Measurements from ENCODE around the gene PRM3. TPM values are rescaled to one million over a fixed set of nuclear protein-coding genes. Genes with fewer than 3 reads are reported as not detected.

PRM3 gene
- total and polyA plus RNA-seq, 2 experiments from 2014 or later, result not detected

DNA sequence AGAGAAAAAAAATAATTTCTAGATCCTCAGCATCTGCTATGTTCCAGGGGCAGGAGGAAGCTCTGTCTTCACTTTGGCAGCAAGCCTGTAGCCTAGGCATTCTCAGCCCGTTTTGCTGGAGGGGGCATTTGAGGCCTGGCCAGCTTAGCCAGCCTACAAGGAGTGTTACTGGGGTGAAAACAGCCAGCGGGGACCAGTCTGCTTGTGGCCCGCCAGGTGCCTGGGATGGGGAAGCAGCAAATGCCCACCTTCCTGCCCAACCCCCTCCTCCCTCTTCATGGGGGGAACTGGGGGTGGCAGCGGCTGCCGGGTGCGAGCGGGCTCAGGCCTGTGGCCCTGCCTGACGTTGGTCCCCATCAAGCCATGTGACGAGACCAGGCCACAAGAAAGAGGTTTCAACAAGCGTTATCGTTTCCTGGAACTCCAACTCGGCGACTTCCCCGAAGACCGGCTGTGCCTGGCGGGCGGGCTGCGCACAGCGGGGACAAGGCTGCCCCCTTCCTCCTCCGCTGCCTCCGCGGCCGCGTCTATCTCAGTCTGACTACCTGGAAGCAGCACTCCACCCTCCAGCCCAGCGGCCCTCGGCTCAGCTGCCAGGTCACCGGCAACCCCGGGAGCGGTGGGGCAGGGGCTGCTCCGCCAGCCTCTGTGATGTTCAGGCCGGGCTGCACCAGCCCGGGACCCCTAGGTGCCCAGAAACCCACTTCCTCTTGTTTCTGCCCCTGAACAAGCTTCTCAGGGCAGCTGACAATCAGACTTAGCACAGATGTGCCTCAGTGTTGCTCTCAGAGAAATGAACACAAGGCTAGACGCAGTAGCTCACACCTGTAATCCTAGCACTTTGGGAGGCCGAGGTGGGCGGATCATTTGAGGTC lies 40.3 kb downstream of the PRM3 start:
- no peak for TF ChIP-seq EZH2 (IDR thresholded peaks at IDR 0.05; ENCODE audit: insufficient read depth, poor library complexity, severe bottlenecking)

DNA sequence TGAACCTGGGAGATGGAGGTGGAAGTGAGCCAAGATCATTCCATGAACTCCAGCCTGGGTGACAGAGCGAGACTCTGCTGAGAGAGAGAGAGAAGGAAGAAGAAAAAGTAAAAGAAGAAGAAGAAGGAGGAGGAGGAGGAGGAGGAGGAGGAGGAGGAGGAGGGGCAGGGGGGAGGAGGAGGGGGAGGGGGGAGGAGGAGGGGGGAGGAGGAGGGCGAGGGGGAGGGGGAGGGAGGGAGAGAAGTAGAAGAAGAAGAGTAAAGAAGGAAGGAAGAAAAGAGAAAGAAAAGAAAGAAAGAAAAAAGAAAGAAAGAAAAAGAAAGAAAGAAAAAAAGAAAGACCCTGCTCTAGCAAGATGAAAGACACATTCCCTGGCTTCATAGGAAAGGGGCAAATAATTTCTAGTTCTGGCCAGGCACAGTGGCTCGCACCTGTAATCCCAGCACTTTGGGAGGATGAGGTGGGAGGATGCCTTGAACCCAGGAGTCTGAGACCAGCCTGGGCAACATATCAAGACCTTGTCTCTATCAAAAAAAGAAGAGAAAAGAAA lies 41.1 kb downstream of the PRM3 start:
- Histone ChIP-seq H3K27me3 (replicated peaks; ENCODE audit: insufficient read depth) (no peaks in the 10 kb centered on the region), H3K9me2 (ENCODE audit: insufficient read depth) (no peaks in the 10 kb centered on the region), H4K20me1 (ENCODE audit: insufficient read depth) (no peaks in the 10 kb centered on the region), H3K9ac (no peak overlapping the region), H3K9me3 (ENCODE audit: low read depth) (no peaks in the 10 kb centered on the region), H3K36me3 (ENCODE audit: low read depth) (no peaks in the 10 kb centered on the region), H2AFZ (no peak overlapping the region), H3K79me2 (ENCODE audit: insufficient read depth) (no peaks in the 10 kb centered on the region), H3K4me3 (no peak overlapping the region), H3F3A (ENCODE audit: insufficient read depth) (no peaks in the 10 kb centered on the region), H3K4me2 (ENCODE audit: unreplicated experiment) (no peak overlapping the region), H3K4me1 (ENCODE audit: insufficient read depth) (peaks cover 3% of the 10 kb centered on the region; the same call in 1 of the 2 replicates), H3K27ac (no peak overlapping the region)
- DNase-seq, result no peak
- in situ Hi-C loops (cut with MboI), result no loop called here
- WGBS, 2 experiments (ENCODE audit: low coverage in 1 of 2, low lambda C conversion rate in 2 of 2, missing lambda C conversion rate in 2 of 2), result 92 to 95% methylated on average over 2 to 3 of the region's 3 CpGs
- TF ChIP-seq EZH2phosphoT487 (IDR thresholded peaks at IDR 0.05; ENCODE audit: insufficient read depth, low read depth) (no peak), EZH2 (IDR thresholded peaks at IDR 0.05; ENCODE audit: insufficient read depth, poor library complexity, severe bottlenecking) (no peak)

More for the DNA sequence above, 40.3 kb downstream of the PRM3 start:
- whole genome bisulfite sequencing, 2 experiments (ENCODE audit: low coverage in 1 of 2, low lambda C conversion rate in 2 of 2, missing lambda C conversion rate in 2 of 2), result 77 to 78% methylated on average over 24 to 34 of the region's 35 CpGs
- no peak overlapping the region for H3K9ac ChIP-seq
- no peak for DNase-seq
- no peaks in the 10 kb centered on the region for H3K79me2 ChIP-seq (ENCODE audit: insufficient read depth)
- H3K27me3 ChIP-seq (replicated peaks; ENCODE audit: insufficient read depth), result no peaks in the 10 kb centered on the region
- no peak overlapping the region for H3K27ac ChIP-seq
- no peaks in the 10 kb centered on the region for H3K9me3 ChIP-seq (ENCODE audit: low read depth)
- H3K9me2 ChIP-seq (ENCODE audit: insufficient read depth), result no peaks in the 10 kb centered on the region
- H4K20me1 ChIP-seq (ENCODE audit: insufficient read depth), result no peaks in the 10 kb centered on the region
- in situ Hi-C loops (cut with MboI), result no loop called here
- H3K4me2 ChIP-seq (ENCODE audit: unreplicated experiment), result no peak overlapping the region
- H3K4me3 ChIP-seq, result no peak overlapping the region
- peaks cover 3% of the 10 kb centered on the region; the same call in 1 of the 2 replicates for H3K4me1 ChIP-seq (ENCODE audit: insufficient read depth)
- no peaks in the 10 kb centered on the region for H3K36me3 ChIP-seq (ENCODE audit: low read depth)
- no peaks in the 10 kb centered on the region for H3F3A ChIP-seq (ENCODE audit: insufficient read depth)
- H2AFZ ChIP-seq, result no peak overlapping the region

DNA sequence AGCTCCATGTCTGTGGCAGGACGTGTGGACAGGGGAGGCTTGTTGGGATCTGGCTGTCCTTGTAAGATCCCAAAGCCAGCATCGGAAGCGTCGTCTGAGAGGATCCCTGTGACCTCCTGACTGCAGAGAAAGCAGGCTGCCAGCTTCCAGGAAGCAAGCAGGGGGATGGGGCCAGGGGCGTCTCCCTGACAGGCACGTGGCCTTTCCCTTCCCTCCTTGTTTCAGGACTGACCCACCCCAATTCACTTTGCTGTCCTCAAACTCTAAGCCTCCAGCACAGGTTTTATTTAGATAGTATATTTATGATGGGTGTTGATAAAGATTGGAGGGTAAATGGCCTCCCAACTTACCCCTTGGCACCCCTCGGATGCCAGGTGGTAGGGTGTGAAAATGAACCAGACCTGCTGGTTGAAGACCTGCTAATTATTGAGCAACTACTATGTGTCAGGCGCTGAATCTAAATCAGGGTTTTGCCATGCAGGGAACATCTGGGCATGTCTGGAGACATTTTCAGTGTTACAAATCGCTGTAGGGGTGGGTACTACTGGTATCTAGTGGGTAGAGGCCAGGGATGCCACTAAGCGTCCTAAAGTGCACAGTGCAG lies 42.0 kb downstream of the PRM3 start:
- Histone ChIP-seq H3K4me1 (ENCODE audit: insufficient read depth) (peaks cover 3% of the 10 kb centered on the region; the same call in 1 of the 2 replicates), H3K9ac (no peak overlapping the region), H3K79me2 (ENCODE audit: insufficient read depth) (no peaks in the 10 kb centered on the region), H3K9me2 (ENCODE audit: insufficient read depth) (no peaks in the 10 kb centered on the region), H3K9me3 (ENCODE audit: low read depth) (no peaks in the 10 kb centered on the region), H3K4me3 (no peak overlapping the region), H3K4me2 (ENCODE audit: unreplicated experiment) (no peak overlapping the region), H2AFZ (no peak overlapping the region), H3K27ac (no peak overlapping the region), H3K27me3 (replicated peaks; ENCODE audit: insufficient read depth) (no peaks in the 10 kb centered on the region), H4K20me1 (ENCODE audit: insufficient read depth) (no peaks in the 10 kb centered on the region), H3F3A (ENCODE audit: insufficient read depth) (no peaks in the 10 kb centered on the region), H3K36me3 (ENCODE audit: low read depth) (no peaks in the 10 kb centered on the region)
- DNase-seq, result no peak
- TF ChIP-seq EZH2phosphoT487 (IDR thresholded peaks at IDR 0.05; ENCODE audit: insufficient read depth, low read depth) (no peak), EZH2 (IDR thresholded peaks at IDR 0.05; ENCODE audit: insufficient read depth, poor library complexity, severe bottlenecking) (no peak)
- 69 to 73% methylated on average over 10 of the region's 10 CpGs for WGBS, 2 experiments (ENCODE audit: low coverage in 1 of 2, low lambda C conversion rate in 2 of 2, missing lambda C conversion rate in 2 of 2)
- in situ Hi-C loops (cut with MboI), result no loop called here

DNA sequence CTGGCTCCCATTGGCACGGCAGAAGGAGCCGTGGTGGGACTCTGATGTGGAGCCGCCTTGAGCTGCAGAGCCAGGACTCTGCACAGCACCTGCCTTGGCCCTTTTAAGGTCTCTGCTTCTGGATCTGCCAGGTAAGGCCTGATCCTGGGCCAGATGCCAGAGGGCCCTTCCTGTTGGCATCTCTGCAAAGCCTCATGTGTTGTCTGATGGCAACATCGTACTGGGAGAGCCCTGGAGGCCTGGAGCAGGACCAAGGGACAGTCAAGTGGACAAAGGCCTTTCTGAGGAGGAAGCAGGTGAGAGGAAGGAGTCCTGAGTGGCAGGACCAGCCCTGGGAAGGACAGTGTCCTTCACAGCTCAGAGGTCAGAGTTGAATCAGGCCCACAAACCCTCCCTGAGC lies 43.5 kb downstream of the PRM3 start:
- H3K4me3 ChIP-seq, result no peak overlapping the region
- 70 to 72% methylated on average over 4 of the region's 4 CpGs for WGBS, 2 experiments (ENCODE audit: low coverage in 1 of 2, low lambda C conversion rate in 2 of 2, missing lambda C conversion rate in 2 of 2)

More for the DNA sequence above, 43.5 kb downstream of the PRM3 start:
- Histone ChIP-seq H3K27ac (no peak overlapping the region), H3K36me3 (ENCODE audit: low read depth) (no peaks in the 10 kb centered on the region), H3K27me3 (replicated peaks; ENCODE audit: insufficient read depth) (no peaks in the 10 kb centered on the region), H3F3A (ENCODE audit: insufficient read depth) (no peaks in the 10 kb centered on the region), H3K9me2 (ENCODE audit: insufficient read depth) (no peaks in the 10 kb centered on the region), H3K9ac (no peak overlapping the region), H3K79me2 (ENCODE audit: insufficient read depth) (no peaks in the 10 kb centered on the region), H2AFZ (no peak overlapping the region), H3K4me2 (ENCODE audit: unreplicated experiment) (no peak overlapping the region), H3K9me3 (ENCODE audit: low read depth) (no peaks in the 10 kb centered on the region), H3K4me1 (ENCODE audit: insufficient read depth) (peaks cover 3% of the 10 kb centered on the region; the same call in 1 of the 2 replicates), H4K20me1 (ENCODE audit: insufficient read depth) (no peaks in the 10 kb centered on the region)
- no peak for DNase-seq
- in situ Hi-C loops (cut with MboI), result no loop called here
- TF ChIP-seq EZH2phosphoT487 (IDR thresholded peaks at IDR 0.05; ENCODE audit: insufficient read depth, low read depth), result no peak

Data from GM23248 (cell line).